Left kidney (tissue), 8 donors: ENCODE results near the gene DNM2. TPM values are rescaled to one million over a fixed set of nuclear protein-coding genes. Genes with fewer than 3 reads are reported as not detected.
"Not testable (repeated sequence)": the region's sequence is repeated elsewhere in the genome, so short reads cannot be mapped to it uniquely, and the experiment has no call there.

ENCODE experiments used
- DNase-seq: peaks from one replicate; pipeline ENCODE4 v3.0.0-alpha.2; 2013
- long read RNA-seq, 8 donors: transcript quantifications; one replicate each; lab custom pipeline, GENCODE V29; 2026
- polyA plus RNA-seq: library from polyadenylated mRNA; unstranded; fragments of 120-200 nt; gene quantifications from one replicate; pipeline ENCODE4 v1.2.1, GENCODE V29; 2013; ENCODE audit not compliant: insufficient read length

DNM2 gene
- polyA plus RNA-seq: 155 TPM
- long read RNA-seq, donor 1, full-length matches to known transcripts: 7 of 197 reads
- long read RNA-seq, donor 1, partial matches to known transcripts: 148 of 197 reads
- long read RNA-seq, donor 1, other reads (novel, unspliced or antisense): 42 of 197 reads
- long read RNA-seq, donor 2, full-length matches to known transcripts: 9 of 67 reads
- long read RNA-seq, donor 2, partial matches to known transcripts: 58 of 67 reads
- long read RNA-seq, donor 2, other reads (novel, unspliced or antisense): 0 of 67 reads
- long read RNA-seq, donor 3, full-length matches to known transcripts: 4 of 51 reads
- long read RNA-seq, donor 3, partial matches to known transcripts: 47 of 51 reads
- long read RNA-seq, donor 3, other reads (novel, unspliced or antisense): 0 of 51 reads
- long read RNA-seq, donor 4: 0 reads
- long read RNA-seq, donor 5, transcript DNM2-204 (20 exons, 3,013 nt): major isoform, 9 of 189 reads
- long read RNA-seq, donor 5, partial matches to known transcripts: 170 of 189 reads
- long read RNA-seq, donor 5, other reads (novel, unspliced or antisense): 5 of 189 reads
- long read RNA-seq, donor 6, transcript DNM2-213 (2 exons, 565 nt): major isoform, 7 of 67 reads
- long read RNA-seq, donor 6, partial matches to known transcripts: 55 of 67 reads
- long read RNA-seq, donor 6, other reads (novel, unspliced or antisense): 0 of 67 reads
- long read RNA-seq, donor 7, full-length matches to known transcripts: 14 of 129 reads
- long read RNA-seq, donor 7, partial matches to known transcripts: 115 of 129 reads
- long read RNA-seq, donor 7, other reads (novel, unspliced or antisense): 0 of 129 reads
- long read RNA-seq, donor 8, partial matches to known transcripts: 11 of 14 reads
- long read RNA-seq, donor 8, other reads (novel, unspliced or antisense): 0 of 14 reads

DNA sequence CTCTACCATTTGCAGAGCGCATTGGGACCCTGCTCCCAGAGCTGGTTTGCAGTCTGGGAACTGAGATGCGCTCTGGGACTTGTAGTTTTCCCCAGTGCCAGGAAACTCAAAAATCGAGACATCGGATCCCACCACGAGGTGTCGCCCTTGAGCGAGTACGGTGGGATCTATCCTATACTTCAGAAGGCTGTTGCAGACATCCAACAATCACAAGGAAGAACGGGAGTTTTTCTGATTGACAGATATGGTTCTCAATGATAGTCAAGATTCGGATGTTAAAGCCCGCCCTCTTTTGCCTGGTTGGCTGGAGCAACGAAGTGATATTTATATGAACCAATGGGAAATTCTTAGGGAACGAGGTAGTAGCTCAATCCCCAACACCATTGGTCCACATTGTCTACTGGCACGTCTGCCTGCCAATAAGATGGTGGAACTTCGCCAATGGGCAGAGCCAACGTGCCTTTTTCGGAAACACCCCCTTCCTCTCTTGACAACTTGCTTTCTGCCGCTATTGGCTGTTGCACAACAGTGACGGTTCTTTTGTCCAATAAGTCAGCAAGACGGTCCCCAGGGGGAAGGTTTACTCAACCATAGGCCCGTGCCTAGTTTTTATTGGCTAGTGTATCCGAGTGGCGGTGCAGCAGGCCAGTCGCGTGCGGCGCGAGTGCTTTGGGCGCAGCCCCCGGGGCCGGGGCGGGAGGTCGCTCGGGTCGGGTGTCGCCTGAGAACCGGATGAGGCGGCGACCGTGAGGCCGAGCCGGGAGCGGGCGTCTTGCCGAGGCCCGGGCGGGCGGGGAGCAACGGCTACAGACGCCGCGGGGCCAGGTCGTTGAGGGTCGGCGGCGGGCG, at the start of gene DNM2:
Gene DNM2, plus strand, starts transcription at position 724 of the 849 bp plus-strand sequence. CDS start 164 bp downstream, outside the sequence.
- DNase-seq: peak; percentile 100

GRCh38 chr19:10669246-10669645, 48.6 kb upstream of the DNM2 start:
- DNase-seq: no peak

GRCh38 chr19:10670182-10670581, 47.7 kb upstream of the DNM2 start:
- DNase-seq: no peak

DNA sequence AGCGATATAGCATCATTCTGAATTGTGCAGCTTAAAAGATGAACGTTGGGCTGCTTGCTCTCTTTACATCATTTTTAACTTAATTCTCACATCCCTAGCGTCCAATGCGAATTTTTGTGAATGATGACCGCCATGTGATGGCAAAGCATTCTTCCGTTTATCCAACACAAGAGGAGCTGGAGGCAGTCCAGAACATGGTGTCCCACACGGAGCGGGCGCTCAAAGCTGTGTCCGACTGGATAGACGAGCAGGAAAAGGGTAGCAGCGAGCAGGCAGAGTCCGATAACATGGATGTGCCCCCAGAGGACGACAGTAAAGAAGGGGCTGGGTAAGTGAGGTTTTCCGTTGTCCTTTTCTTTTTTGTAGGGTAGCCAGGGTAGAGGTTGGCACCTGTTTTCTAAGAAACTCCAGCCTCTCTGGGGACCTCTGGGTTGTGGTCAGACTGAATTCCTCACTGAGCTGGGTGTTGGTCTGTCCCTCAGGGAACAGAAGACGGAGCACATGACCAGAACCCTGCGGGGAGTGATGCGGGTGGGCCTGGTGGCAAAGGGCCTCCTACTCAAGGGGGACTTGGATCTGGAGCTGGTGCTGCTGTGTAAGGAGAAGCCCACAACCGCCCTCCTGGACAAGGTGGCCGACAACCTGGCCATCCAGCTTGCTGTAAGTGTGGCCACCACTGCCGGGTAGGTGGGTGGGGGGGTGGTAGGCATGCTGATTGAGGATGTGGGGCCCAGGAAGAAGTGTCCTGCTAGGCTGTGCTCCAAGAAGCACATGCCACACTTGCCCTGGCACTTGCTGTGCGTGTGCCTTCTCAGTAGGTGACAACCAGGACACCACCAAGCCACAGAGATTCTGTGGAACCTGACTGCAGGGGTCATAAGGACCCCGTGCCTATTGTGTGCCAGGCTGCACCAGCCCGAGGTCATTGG, 46.7 kb upstream of the DNM2 start:
- no peak for DNase-seq

- not testable (repeated sequence) for DNase-seq
Observed at GRCh38 chr19:10671922-10672321, 46.0 kb upstream of the DNM2 start.

- not testable (repeated sequence) for DNase-seq
Observed at GRCh38 chr19:10675214-10675613, 42.7 kb upstream of the DNM2 start.

- DNase-seq: no peak
Observed at GRCh38 chr19:10677751-10678150, 40.1 kb upstream of the DNM2 start.

DNA sequence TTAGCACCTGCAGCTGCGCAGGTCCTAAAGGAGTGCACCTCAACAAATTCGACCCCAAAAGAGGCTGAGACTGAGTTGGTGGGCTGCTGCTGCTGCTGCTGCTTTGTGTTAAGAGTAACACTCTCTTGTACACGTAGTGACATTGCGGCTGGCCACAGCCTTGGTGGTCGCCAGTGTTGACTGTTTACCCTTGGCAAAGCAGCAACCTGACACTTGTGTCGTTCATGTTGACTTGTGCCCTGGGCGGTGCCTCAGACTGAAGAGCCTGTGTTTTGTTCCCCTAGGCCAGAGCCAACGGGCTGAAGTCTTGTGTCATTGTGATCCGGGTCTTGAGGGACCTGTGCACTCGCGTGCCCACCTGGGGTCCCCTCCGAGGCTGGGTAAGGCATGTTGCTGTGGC, 39.1 kb upstream of the DNM2 start:
- no peak for DNase-seq

DNA sequence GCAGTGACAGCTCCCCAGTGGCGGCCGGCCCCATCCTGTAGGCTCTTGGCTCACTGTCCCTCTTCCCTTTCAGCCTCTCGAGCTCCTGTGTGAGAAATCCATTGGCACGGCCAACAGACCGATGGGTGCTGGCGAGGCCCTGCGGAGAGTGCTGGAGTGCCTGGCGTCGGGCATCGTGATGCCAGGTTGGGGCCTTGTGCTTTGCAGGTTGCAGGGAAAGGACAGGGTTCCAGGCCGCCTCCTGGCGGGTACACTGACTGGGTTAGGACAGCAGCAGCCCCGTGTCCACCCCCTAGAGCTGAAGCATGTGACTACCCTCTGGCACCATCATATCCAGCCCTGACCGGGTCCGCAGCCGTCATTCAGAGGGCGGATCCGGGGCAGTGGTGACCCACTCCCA, 38.1 kb upstream of the DNM2 start:
- no peak for DNase-seq

DNA sequence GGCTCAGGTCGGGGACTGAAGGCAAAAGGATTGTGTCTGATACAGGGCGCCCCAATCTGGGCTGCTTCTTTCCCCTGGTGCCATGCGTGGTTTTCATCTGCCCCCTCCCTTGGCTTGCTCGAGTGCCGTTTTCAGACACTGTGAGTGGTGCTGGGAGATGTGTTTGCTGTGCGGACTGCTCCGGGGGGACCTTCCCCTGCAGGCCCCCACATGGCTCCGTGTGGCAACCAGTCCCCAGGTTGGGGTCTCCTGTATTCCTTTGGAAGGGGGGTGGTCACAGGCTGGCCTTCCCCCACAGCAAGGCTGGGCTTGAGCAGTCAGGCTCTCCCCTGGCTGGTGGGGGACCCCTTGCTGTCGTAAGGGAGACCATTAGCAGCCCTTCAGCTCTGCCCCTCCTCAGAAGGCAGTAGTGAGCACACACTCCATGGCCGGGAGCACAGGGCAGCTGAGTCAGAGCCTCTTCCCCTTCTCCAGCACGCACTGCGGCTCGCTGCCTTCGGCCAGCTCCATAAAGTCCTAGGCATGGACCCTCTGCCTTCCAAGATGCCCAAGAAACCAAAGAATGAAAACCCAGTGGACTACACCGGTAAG, 37.2 kb upstream of the DNM2 start:
- DNase-seq: no peak

- no peak for DNase-seq
Observed at GRCh38 chr19:10681658-10682057, 36.2 kb upstream of the DNM2 start.

DNA sequence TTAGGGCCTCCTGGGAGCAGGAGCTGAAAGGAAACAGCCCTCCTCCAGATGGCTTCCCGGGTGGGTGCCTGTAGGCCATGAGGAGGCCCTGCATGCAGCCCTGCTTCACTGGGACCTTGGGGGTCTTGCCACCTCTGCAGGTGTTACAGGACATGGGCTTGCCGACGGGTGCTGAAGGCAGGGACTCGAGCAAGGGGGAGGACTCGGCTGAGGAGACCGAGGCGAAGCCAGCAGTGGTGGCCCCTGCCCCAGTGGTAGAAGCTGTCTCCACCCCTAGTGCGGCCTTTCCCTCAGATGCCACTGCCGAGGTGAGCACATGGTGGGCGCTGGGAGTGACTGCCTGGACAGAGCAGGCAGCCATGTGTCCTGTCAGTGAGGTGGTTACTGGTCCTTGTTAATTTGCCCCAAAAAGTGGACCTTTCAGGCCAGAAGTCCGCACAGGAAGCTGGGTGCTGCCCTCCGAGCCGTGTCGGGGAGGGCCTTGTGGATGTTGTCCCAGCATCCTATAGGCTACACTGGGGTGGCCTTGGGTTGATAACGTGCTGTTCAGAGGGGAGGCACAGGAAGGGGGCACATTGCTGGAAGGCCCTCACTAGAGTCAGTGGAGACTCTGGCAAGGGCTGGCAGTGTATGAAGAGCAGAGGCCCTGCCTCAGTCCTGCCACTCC, 35.3 kb upstream of the DNM2 start:
- no peak for DNase-seq

GRCh38 chr19:10683064-10683426, 34.8 kb upstream of the DNM2 start:
- no peak for DNase-seq

GRCh38 chr19:10683582-10683981, 34.3 kb upstream of the DNM2 start:
- DNase-seq: no peak

- no peak for DNase-seq
Observed at GRCh38 chr19:10685210-10685609, 32.7 kb upstream of the DNM2 start.

DNA sequence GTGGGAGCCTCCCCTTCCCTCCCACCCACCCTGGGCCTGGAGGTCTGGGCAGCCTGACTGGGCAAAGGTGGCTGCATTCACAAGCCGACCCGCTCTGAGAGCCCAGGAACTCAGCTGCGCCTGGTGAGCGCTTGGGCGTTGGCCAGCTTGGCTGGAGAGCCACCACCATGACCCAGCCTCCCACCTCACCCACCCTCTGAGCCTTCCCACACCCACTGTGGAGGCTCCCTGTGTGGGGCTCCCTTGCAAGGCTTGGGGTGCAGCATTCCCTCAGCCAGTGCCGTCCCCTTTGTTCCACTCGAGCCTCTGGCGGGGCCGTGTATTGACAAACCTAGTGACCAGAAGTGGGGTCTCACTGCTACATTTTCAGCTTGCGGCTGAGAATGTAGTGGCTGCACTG, 31.7 kb upstream of the DNM2 start:
- no peak for DNase-seq

DNA sequence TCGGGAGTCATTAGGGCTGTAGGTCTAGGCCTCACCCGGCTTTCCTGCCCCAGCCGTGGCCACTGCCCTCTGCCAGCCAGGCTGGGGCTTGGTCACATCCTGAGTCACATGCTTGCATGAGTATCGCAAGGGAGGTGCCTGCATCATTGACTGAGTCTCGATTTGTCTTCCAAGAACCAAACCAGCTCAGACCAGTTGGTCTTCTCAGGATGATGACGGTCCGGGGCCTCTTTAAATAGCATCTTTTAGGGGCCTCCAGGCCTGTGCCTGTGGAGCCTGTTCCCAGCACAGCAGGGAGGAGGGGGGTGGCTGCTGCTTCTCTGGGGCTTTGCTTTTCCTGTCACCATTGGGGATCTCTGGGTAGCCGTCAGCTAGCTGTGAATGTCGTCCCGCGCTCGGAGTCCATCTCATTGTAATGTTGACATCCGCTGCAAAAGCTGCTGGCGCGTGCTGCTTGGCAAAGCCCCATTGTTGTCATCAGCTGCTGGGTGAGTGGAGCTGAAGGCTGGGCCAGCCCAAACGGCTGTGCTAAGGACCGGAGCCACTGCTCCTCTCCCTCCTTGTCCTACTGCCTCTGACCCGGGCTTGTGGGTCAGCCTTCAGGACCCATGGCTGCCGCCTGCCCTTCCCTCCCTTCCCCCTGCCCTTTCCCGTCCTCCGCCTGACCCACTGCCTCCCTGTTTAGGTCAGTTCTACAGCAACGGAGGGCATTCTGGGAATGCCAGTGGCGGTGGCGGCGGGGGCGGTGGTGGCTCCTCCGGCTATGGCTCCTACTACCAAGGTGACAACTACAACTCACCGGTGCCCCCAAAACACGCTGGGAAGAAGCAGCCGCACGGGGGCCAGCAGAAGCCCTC, 31.0 kb upstream of the DNM2 start:
- no peak for DNase-seq

GRCh38 chr19:10687518-10688288, 30.2 kb upstream of the DNM2 start:
- no peak for DNase-seq
